Measurements from ENCODE around the gene CARD14. TPM values are rescaled to one million over a fixed set of nuclear protein-coding genes. Genes with fewer than 3 reads are reported as not detected.

The CARD14 gene
- total and polyA plus RNA-seq, 9 donors = 0.27 to 1.5 (median 0.56) TPM

GRCh38 chr17:80182118-80182844, 12.5 kb downstream of the CARD14 start:
- Histone ChIP-seq H3K27ac (ENCODE audit: low read length) (no peak overlapping the region), H3K27me3 (ENCODE audit: control insufficient read depth, insufficient read depth, low read length) (peaks cover 8% of the 10 kb centered on the region), H3K9me3 (replicated peaks; ENCODE audit: control insufficient read depth, low read depth, low read length) (no peaks in the 10 kb centered on the region), H3K4me3 (ENCODE audit: low read length) (no peak overlapping the region), H3K36me3 (ENCODE audit: control insufficient read depth, insufficient read depth, low read length) (no peaks in the 10 kb centered on the region), H3K4me1 (ENCODE audit: control insufficient read depth, insufficient read depth, low read length) (peaks cover 2% of the 10 kb centered on the region)
- no peak for DNase-seq
- WGBS (ENCODE audit: insufficient coverage) = 86% methylated on average over 26 of the region's 30 CpGs

DNA sequence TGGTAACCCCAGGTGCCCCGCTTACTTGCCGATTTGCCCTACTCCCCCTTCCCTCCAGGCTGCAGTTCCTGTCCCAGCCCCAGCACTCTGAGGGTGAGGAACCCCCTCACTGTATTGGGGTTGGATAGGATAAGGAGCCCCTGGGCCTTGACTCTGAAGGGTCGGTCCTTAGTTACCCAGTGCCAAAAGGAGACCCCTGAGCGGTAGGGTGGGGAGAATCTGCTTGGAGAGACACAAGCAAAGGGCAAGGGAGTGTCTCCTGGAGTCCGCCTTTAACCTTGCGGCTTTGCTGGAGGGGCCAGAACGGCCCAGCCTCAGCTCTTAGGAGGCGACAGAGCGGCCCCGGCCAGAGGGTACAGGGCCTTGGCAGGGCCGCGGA, 13.0 kb downstream of the CARD14 start:
- 66% methylated on average over 2 of the region's 12 CpGs for WGBS (ENCODE audit: insufficient coverage)
- Histone ChIP-seq H3K36me3 (ENCODE audit: control insufficient read depth, insufficient read depth, low read length) (no peaks in the 10 kb centered on the region), H3K4me1 (ENCODE audit: control insufficient read depth, insufficient read depth, low read length) (peaks cover 8% of the 10 kb centered on the region), H3K27ac (ENCODE audit: low read length) (no peak overlapping the region), H3K9me3 (replicated peaks; ENCODE audit: control insufficient read depth, low read depth, low read length) (no peaks in the 10 kb centered on the region), H3K27me3 (ENCODE audit: control insufficient read depth, insufficient read depth, low read length) (peaks cover 8% of the 10 kb centered on the region), H3K4me3 (ENCODE audit: low read length) (no peak overlapping the region)
- DNase-seq = no peak

GRCh38 chr17:80183581-80184422, 14.0 kb downstream of the CARD14 start:
- Histone ChIP-seq H3K27me3 (ENCODE audit: control insufficient read depth, insufficient read depth, low read length) (peaks cover 8% of the 10 kb centered on the region), H3K4me3 (ENCODE audit: low read length) (no peak overlapping the region), H3K36me3 (ENCODE audit: control insufficient read depth, insufficient read depth, low read length) (no peaks in the 10 kb centered on the region), H3K4me1 (ENCODE audit: control insufficient read depth, insufficient read depth, low read length) (peaks cover 12% of the 10 kb centered on the region), H3K9me3 (replicated peaks; ENCODE audit: control insufficient read depth, low read depth, low read length) (no peaks in the 10 kb centered on the region), H3K27ac (ENCODE audit: low read length) (no peak overlapping the region)
- 83% methylated on average over 21 of the region's 26 CpGs for WGBS (ENCODE audit: insufficient coverage)
- no peak for DNase-seq

DNA sequence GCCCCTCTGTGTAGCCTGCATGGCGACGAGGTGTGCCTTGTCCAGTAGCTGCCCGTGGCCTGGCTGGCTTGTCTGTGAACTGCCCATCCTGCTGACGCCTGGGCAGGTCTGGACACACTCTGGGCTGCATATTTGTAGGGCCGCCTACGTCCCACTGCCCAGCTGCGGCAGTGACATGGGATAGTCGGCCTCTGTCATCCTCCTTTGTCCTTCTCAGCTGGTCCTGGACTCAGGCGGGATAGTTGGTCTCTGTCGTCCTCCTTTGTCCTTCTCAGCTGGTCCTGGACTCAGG, 14.5 kb downstream of the CARD14 start:
- H3K4me1 ChIP-seq (ENCODE audit: control insufficient read depth, insufficient read depth, low read length) = peaks cover 11% of the 10 kb centered on the region
- no peak for DNase-seq
- H3K27ac ChIP-seq (ENCODE audit: low read length) = no peak overlapping the region
- WGBS (ENCODE audit: insufficient coverage) = 74% methylated on average over 6 of the region's 10 CpGs
- no peaks in the 10 kb centered on the region for H3K36me3 ChIP-seq (ENCODE audit: control insufficient read depth, insufficient read depth, low read length)
- no peak overlapping the region for H3K4me3 ChIP-seq (ENCODE audit: low read length)
- H3K9me3 ChIP-seq (replicated peaks; ENCODE audit: control insufficient read depth, low read depth, low read length) = no peaks in the 10 kb centered on the region
- H3K27me3 ChIP-seq (ENCODE audit: control insufficient read depth, insufficient read depth, low read length) = peaks cover 8% of the 10 kb centered on the region

GRCh38 chr17:80185968-80186367, 16.1 kb downstream of the CARD14 start:
- H3K9me3 ChIP-seq (replicated peaks; ENCODE audit: control insufficient read depth, low read depth, low read length) = no peaks in the 10 kb centered on the region
- peaks cover 4% of the 10 kb centered on the region for H3K27me3 ChIP-seq (ENCODE audit: control insufficient read depth, insufficient read depth, low read length)
- DNase-seq = no peak
- no peaks in the 10 kb centered on the region for H3K36me3 ChIP-seq (ENCODE audit: control insufficient read depth, insufficient read depth, low read length)
- 80% methylated on average over 9 of the region's 9 CpGs for WGBS (ENCODE audit: insufficient coverage)
- no peak overlapping the region for H3K27ac ChIP-seq (ENCODE audit: low read length)
- H3K4me1 ChIP-seq (ENCODE audit: control insufficient read depth, insufficient read depth, low read length) = peaks cover 11% of the 10 kb centered on the region
- H3K4me3 ChIP-seq (ENCODE audit: low read length) = no peak overlapping the region

GRCh38 chr17:80187090-80187489, 17.3 kb downstream of the CARD14 start:
- H3K27ac ChIP-seq (ENCODE audit: low read length) = no peak overlapping the region

GRCh38 chr17:80187515-80187941, 17.7 kb downstream of the CARD14 start:
- Histone ChIP-seq H3K4me3 (ENCODE audit: low read length) (no peak overlapping the region), H3K27ac (ENCODE audit: low read length) (no peak overlapping the region)
- DNase-seq = peak; percentile 75

More at GRCh38 chr17:80187090-80187489, 17.3 kb downstream of the CARD14 start:
- no peaks in the 10 kb centered on the region for H3K27me3 ChIP-seq (ENCODE audit: control insufficient read depth, insufficient read depth, low read length)
- 73% methylated on average over 14 of the region's 16 CpGs for WGBS (ENCODE audit: insufficient coverage)
- no peak for DNase-seq
- no peaks in the 10 kb centered on the region for H3K36me3 ChIP-seq (ENCODE audit: control insufficient read depth, insufficient read depth, low read length)
- H3K9me3 ChIP-seq (replicated peaks; ENCODE audit: control insufficient read depth, low read depth, low read length) = no peaks in the 10 kb centered on the region
- H3K4me1 ChIP-seq (ENCODE audit: control insufficient read depth, insufficient read depth, low read length) = peaks cover 21% of the 10 kb centered on the region
- H3K4me3 ChIP-seq (ENCODE audit: low read length) = no peak overlapping the region

DNA sequence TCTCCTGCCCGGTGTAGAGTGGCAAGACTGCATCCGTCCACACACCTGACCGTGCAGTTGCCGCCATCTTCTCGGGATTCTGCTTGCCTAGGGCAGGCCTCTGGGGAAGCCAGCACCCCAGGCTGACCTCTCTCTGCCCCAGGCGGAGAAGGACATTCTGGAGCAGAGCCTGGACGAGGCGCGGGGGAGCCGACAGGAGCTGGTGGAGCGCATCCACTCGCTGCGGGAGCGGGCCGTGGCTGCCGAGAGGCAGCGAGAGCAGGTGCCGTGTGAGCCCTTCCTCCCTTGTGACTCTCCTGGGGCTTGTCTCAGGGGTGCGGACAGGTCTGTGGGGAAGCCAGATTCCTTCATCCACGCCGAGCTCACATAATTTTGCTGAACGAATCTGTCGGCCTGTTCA, 19.8 kb downstream of the CARD14 start:
- no peaks in the 10 kb centered on the region for H3K27me3 ChIP-seq (ENCODE audit: control insufficient read depth, insufficient read depth, low read length)
- H3K36me3 ChIP-seq (ENCODE audit: control insufficient read depth, insufficient read depth, low read length) = no peaks in the 10 kb centered on the region
- H3K27ac ChIP-seq (ENCODE audit: low read length) = no peak overlapping the region
- 87% methylated on average over 23 of the region's 23 CpGs for WGBS (ENCODE audit: insufficient coverage)
- DNase-seq = no peak
- no peaks in the 10 kb centered on the region for H3K9me3 ChIP-seq (replicated peaks; ENCODE audit: control insufficient read depth, low read depth, low read length)
- peaks cover 27% of the 10 kb centered on the region for H3K4me1 ChIP-seq (ENCODE audit: control insufficient read depth, insufficient read depth, low read length)
- no peak overlapping the region for H3K4me3 ChIP-seq (ENCODE audit: low read length)

More at GRCh38 chr17:80187515-80187941, 17.7 kb downstream of the CARD14 start:
- no peaks in the 10 kb centered on the region for H3K27me3 ChIP-seq (ENCODE audit: control insufficient read depth, insufficient read depth, low read length)
- H3K4me1 ChIP-seq (ENCODE audit: control insufficient read depth, insufficient read depth, low read length) = peaks cover 26% of the 10 kb centered on the region
- no peaks in the 10 kb centered on the region for H3K9me3 ChIP-seq (replicated peaks; ENCODE audit: control insufficient read depth, low read depth, low read length)
- no peaks in the 10 kb centered on the region for H3K36me3 ChIP-seq (ENCODE audit: control insufficient read depth, insufficient read depth, low read length)
- 25% methylated on average over 18 of the region's 18 CpGs for WGBS (ENCODE audit: insufficient coverage)

- DNase-seq = no peak
- Histone ChIP-seq H3K9me3 (replicated peaks; ENCODE audit: control insufficient read depth, low read depth, low read length) (no peaks in the 10 kb centered on the region), H3K27me3 (ENCODE audit: control insufficient read depth, insufficient read depth, low read length) (no peaks in the 10 kb centered on the region), H3K4me1 (ENCODE audit: control insufficient read depth, insufficient read depth, low read length) (peaks cover 29% of the 10 kb centered on the region), H3K36me3 (ENCODE audit: control insufficient read depth, insufficient read depth, low read length) (no peaks in the 10 kb centered on the region), H3K27ac (ENCODE audit: low read length) (no peak overlapping the region), H3K4me3 (ENCODE audit: low read length) (no peak overlapping the region)
- 84% methylated on average over 10 of the region's 10 CpGs for WGBS (ENCODE audit: insufficient coverage)
These were observed 20.9 kb downstream of the CARD14 start for GRCh38 chr17:80190716-80191115.

- no peak overlapping the region for H3K27ac ChIP-seq (ENCODE audit: low read length)
- 66% methylated on average over 20 of the region's 20 CpGs for WGBS (ENCODE audit: insufficient coverage)
- no peak for DNase-seq
These were observed 21.4 kb downstream of the CARD14 start for GRCh38 chr17:80191192-80191591.

More at GRCh38 chr17:80191192-80191591, 21.4 kb downstream of the CARD14 start:
- Histone ChIP-seq H3K36me3 (ENCODE audit: control insufficient read depth, insufficient read depth, low read length) (no peaks in the 10 kb centered on the region), H3K4me3 (ENCODE audit: low read length) (no peak overlapping the region), H3K4me1 (ENCODE audit: control insufficient read depth, insufficient read depth, low read length) (peaks cover 29% of the 10 kb centered on the region), H3K27me3 (ENCODE audit: control insufficient read depth, insufficient read depth, low read length) (no peaks in the 10 kb centered on the region), H3K9me3 (replicated peaks; ENCODE audit: control insufficient read depth, low read depth, low read length) (no peaks in the 10 kb centered on the region)

Data from muscle of leg (tissue), 11 donors.